ENCODE measurements around the gene B4GALT6. TPM values are rescaled to one million over a fixed set of nuclear protein-coding genes. Genes with fewer than 3 reads are reported as not detected.

Gene B4GALT6
- total RNA-seq, 1 donor from 2014 or later, result 1.8 TPM

DNA sequence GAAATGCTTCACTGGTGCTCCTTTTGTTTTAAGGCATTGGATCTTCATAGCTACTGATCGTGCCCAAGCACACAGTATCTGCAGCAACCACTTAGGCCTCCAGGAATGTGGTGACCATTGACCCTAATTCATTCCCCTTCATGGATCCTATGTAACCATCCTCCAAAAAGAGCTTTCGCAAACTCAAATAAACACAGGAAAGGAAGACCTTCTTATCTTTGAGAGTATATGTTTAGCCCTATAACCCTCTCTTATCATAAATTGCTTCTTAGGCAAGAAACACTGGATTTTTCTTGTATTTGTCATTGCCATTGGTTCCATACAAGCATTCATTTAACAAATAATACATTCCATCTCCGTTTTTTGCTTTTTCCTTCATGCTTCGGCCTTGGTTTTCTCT lies 96.9 kb downstream of the B4GALT6 start:
- Mint-ChIP-seq H3K4me3 (no peak overlapping the region), H3K27ac (no peak overlapping the region), H3K9me3 (no peaks in the 10 kb centered on the region), H3K4me1 (ENCODE audit: low read depth) (no peaks in the 10 kb centered on the region), H3K27me3 (ENCODE audit: insufficient read depth) (no peaks in the 10 kb centered on the region), H3K36me3 (ENCODE audit: low read depth) (no peaks in the 10 kb centered on the region)
- intact Hi-C loops (cut with micrococcal nuclease), result no loop called here
- DNase-seq (ENCODE audit: low spot score), result no peak

GRCh38 chr18:31586616-31587015 lies 97.8 kb downstream of the B4GALT6 start:
- Mint-ChIP-seq H3K4me3 (no peak overlapping the region), H3K4me1 (ENCODE audit: low read depth) (no peaks in the 10 kb centered on the region), H3K27ac (no peak overlapping the region), H3K9me3 (no peaks in the 10 kb centered on the region), H3K36me3 (ENCODE audit: low read depth) (no peaks in the 10 kb centered on the region), H3K27me3 (ENCODE audit: insufficient read depth) (no peaks in the 10 kb centered on the region)
- intact Hi-C loops (cut with micrococcal nuclease), result no loop called here
- DNase-seq (ENCODE audit: low spot score), result no peak

GRCh38 chr18:31585991-31586390 lies 98.4 kb downstream of the B4GALT6 start:
- Mint-ChIP-seq H3K27ac (no peak overlapping the region), H3K4me1 (ENCODE audit: low read depth) (no peaks in the 10 kb centered on the region), H3K4me3 (no peak overlapping the region), H3K36me3 (ENCODE audit: low read depth) (no peaks in the 10 kb centered on the region), H3K9me3 (no peaks in the 10 kb centered on the region), H3K27me3 (ENCODE audit: insufficient read depth) (no peaks in the 10 kb centered on the region)
- intact Hi-C loops (cut with micrococcal nuclease), result no loop called here
- no peak for DNase-seq (ENCODE audit: low spot score)

DNA sequence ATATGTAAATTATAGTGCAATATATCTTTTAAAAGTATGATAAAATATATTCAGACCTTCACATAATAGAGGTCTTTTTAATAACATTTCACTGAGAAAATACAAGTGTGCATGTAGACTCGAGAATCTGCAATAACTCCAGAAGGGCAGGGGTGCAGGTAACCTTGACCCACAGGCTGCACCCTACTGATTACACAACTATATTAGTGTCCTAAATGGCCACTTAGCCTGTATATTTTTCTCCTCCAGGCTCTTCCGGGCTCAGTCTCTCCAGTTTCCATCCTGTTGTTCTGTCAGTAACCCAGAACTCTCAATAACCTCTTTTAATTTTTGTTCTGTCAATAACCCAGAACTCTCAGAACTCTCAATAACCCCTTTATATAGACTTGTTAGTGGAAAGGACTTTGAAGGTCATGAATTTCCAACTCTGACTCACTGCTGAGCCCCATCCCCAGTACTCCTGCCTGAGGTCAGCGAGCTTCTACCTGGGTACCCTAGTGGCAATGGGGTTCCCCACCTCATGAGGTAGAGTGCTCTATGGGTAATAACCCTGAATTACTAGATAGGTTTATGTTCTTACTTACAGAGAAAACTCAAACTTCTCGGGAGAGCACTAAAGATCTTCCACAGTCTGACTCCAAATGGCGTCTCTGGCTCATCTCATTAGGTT lies 101.1 kb downstream of the B4GALT6 start:
- no peaks in the 10 kb centered on the region for H3K4me1 Mint-ChIP-seq (ENCODE audit: low read depth)
- intact Hi-C loops (cut with micrococcal nuclease), result no loop called here
- no peaks in the 10 kb centered on the region for H3K9me3 Mint-ChIP-seq
- no peaks in the 10 kb centered on the region for H3K27me3 Mint-ChIP-seq (ENCODE audit: insufficient read depth)
- H3K4me3 Mint-ChIP-seq, result no peak overlapping the region
- DNase-seq (ENCODE audit: low spot score), result no peak
- H3K27ac Mint-ChIP-seq, result no peak overlapping the region
- no peaks in the 10 kb centered on the region for H3K36me3 Mint-ChIP-seq (ENCODE audit: low read depth)

GRCh38 chr18:31581498-31582197 lies 102.7 kb downstream of the B4GALT6 start:
- DNase-seq (ENCODE audit: low spot score), result no peak
- Mint-ChIP-seq H3K4me3 (no peak overlapping the region), H3K9me3 (no peaks in the 10 kb centered on the region), H3K4me1 (ENCODE audit: low read depth) (no peaks in the 10 kb centered on the region), H3K27ac (no peak overlapping the region), H3K27me3 (ENCODE audit: insufficient read depth) (no peaks in the 10 kb centered on the region), H3K36me3 (ENCODE audit: low read depth) (no peaks in the 10 kb centered on the region)
- intact Hi-C loops (cut with micrococcal nuclease), result no loop called here

GRCh38 chr18:31579375-31579774 lies 105.0 kb downstream of the B4GALT6 start:
- intact Hi-C loops (cut with micrococcal nuclease), result no loop called here
- no peak for DNase-seq (ENCODE audit: low spot score)
- no peaks in the 10 kb centered on the region for H3K4me1 Mint-ChIP-seq (ENCODE audit: low read depth)
- no peaks in the 10 kb centered on the region for H3K9me3 Mint-ChIP-seq
- no peak overlapping the region for H3K27ac Mint-ChIP-seq
- no peaks in the 10 kb centered on the region for H3K27me3 Mint-ChIP-seq (ENCODE audit: insufficient read depth)
- H3K36me3 Mint-ChIP-seq (ENCODE audit: low read depth), result no peaks in the 10 kb centered on the region
- no peak overlapping the region for H3K4me3 Mint-ChIP-seq

DNA sequence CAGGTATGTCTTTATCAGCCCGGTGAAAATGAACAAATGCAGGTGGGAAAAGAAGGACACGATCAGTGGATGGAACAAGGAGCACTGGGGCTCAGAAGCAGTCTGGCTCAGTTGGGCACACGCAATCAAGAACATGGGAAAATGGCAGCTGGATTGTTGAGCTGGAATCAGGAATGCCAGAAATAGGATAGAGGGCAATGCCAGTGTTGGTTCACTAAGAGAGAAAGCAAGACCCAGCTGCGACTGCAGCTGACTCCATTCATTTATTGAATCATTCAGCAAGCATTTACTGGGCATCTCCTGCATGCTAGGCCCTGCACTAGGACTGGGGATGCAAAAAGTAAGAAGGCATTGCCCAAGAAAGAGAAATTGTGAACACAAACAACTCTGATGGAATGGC lies 106.3 kb downstream of the B4GALT6 start:
- Mint-ChIP-seq H3K9me3 (no peaks in the 10 kb centered on the region), H3K27me3 (ENCODE audit: insufficient read depth) (no peaks in the 10 kb centered on the region)

DNA sequence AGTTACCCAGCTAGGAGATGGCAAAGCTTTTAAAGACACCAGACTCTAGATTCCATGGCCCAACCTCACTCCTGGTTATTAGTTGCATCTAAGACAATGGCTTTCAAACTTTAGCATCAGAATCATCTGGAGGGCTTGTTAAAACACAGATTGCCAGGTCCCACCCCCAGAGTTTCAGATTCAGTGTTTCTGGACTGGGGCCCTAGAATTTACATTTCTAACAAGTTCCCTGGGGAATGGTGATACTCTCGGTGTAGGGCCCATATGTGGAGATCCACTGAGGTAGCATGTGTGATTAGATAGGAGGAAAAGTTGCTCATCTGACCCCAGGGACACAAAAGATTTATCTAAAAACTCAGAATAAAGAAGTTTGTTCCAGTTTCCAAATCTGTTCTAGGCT lies 107.2 kb downstream of the B4GALT6 start:
- Mint-ChIP-seq H3K27ac (no peak overlapping the region), H3K36me3 (ENCODE audit: low read depth) (no peaks in the 10 kb centered on the region), H3K4me3 (no peak overlapping the region), H3K9me3 (no peaks in the 10 kb centered on the region), H3K27me3 (ENCODE audit: insufficient read depth) (no peaks in the 10 kb centered on the region), H3K4me1 (ENCODE audit: low read depth) (no peaks in the 10 kb centered on the region)
- intact Hi-C loops (cut with micrococcal nuclease), result no loop called here
- no peak for DNase-seq (ENCODE audit: low spot score)

More for the DNA sequence above, 106.3 kb downstream of the B4GALT6 start:
- Mint-ChIP-seq H3K4me3 (no peak overlapping the region), H3K4me1 (ENCODE audit: low read depth) (no peaks in the 10 kb centered on the region), H3K27ac (no peak overlapping the region), H3K36me3 (ENCODE audit: low read depth) (no peaks in the 10 kb centered on the region)
- intact Hi-C loops (cut with micrococcal nuclease), result no loop called here
- DNase-seq (ENCODE audit: low spot score), result no peak

DNA sequence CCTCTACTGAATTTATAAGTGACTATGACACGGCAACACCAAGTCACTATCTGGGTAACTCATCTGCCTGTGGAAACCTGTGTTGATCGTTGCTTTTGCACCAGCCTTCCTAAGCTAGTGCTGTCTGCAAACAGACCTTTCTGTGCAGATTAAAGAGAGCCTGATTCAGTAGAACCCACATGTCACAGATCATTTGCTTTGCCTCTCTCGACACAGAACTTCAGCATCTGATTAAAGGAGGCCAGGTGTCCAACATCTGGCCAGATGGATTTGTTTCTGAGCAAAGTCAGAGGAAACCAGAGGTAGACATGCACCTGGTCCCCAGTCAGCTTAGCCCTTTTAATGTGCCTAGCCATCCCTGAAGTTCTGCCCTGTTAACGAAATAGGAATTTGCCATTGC lies 107.7 kb downstream of the B4GALT6 start:
- Mint-ChIP-seq H3K36me3 (ENCODE audit: low read depth) (no peaks in the 10 kb centered on the region), H3K4me3 (no peak overlapping the region), H3K27ac (no peak overlapping the region), H3K4me1 (ENCODE audit: low read depth) (no peaks in the 10 kb centered on the region), H3K9me3 (no peaks in the 10 kb centered on the region), H3K27me3 (ENCODE audit: insufficient read depth) (no peaks in the 10 kb centered on the region)
- DNase-seq (ENCODE audit: low spot score), result no peak
- intact Hi-C loops (cut with micrococcal nuclease), result no loop called here

- no peaks in the 10 kb centered on the region for H3K36me3 Mint-ChIP-seq (ENCODE audit: low read depth)
- intact Hi-C loops (cut with micrococcal nuclease), result no loop called here
- H3K4me1 Mint-ChIP-seq (ENCODE audit: low read depth), result no peaks in the 10 kb centered on the region
- H3K9me3 Mint-ChIP-seq, result no peaks in the 10 kb centered on the region
- H3K27me3 Mint-ChIP-seq (ENCODE audit: insufficient read depth), result no peaks in the 10 kb centered on the region
- no peak overlapping the region for H3K4me3 Mint-ChIP-seq
- DNase-seq (ENCODE audit: low spot score), result no peak
- no peak overlapping the region for H3K27ac Mint-ChIP-seq
These were observed 108.7 kb downstream of the B4GALT6 start for GRCh38 chr18:31575515-31576257.

GRCh38 chr18:31574359-31574758 lies 110.0 kb downstream of the B4GALT6 start:
- no peak overlapping the region for H3K4me3 Mint-ChIP-seq
- intact Hi-C loops (cut with micrococcal nuclease), result no loop called here
- no peaks in the 10 kb centered on the region for H3K36me3 Mint-ChIP-seq (ENCODE audit: low read depth)
- H3K9me3 Mint-ChIP-seq, result no peaks in the 10 kb centered on the region
- H3K4me1 Mint-ChIP-seq (ENCODE audit: low read depth), result no peaks in the 10 kb centered on the region
- H3K27me3 Mint-ChIP-seq (ENCODE audit: insufficient read depth), result no peaks in the 10 kb centered on the region
- no peak overlapping the region for H3K27ac Mint-ChIP-seq
- DNase-seq (ENCODE audit: low spot score), result no peak
